ENCODE results near the gene RING1.

- TF ChIP-seq CTCF (IDR thresholded peaks at IDR 0.05; ENCODE audit: low read depth, low read length) (no peak), POLR2A (IDR thresholded peaks at IDR 0.05; ENCODE audit: extremely low read depth, insufficient read length) (no peak), MYC (IDR thresholded peaks at IDR 0.05; ENCODE audit: low read depth, low read length) (no peak), MAX (IDR thresholded peaks at IDR 0.05; ENCODE audit: low read depth, low read length) (no peak)
Observed at GRCh38 chr6:33213989-33214335, 5.7 kb downstream of the RING1 start.

Measured in NB4 (cell line).